ENCODE measurements around the gene RAE1. TPM values are rescaled to one million over a fixed set of nuclear protein-coding genes. Genes with fewer than 3 reads are reported as not detected.

RAE1 gene
- total and polyA plus RNA-seq, 2 of the 8 experiments (the other 6 are each of a cell fraction or from before 2014, with no cell fraction given), result 35.9 to 44.9 TPM

- TF ChIP-seq EGR1 (IDR thresholded peaks at IDR 0.05; ENCODE audit: borderline replicate concordance, low read depth, low read length) (no peak), CHD1 (IDR thresholded peaks at IDR 0.05; ENCODE audit: low read depth, low read length) (no peak), CHD2 (IDR thresholded peaks at IDR 0.05; ENCODE audit: low read length) (no peak), CEBPB (IDR thresholded peaks at IDR 0.05; ENCODE audit: low read depth, low read length) (no peak), YY1 (IDR thresholded peaks at IDR 0.05; ENCODE audit: low read depth, low read length) (0 out of 2 replicates have a peak, but pooled peaks have one; percentile 13), E2F6 (IDR thresholded peaks at IDR 0.05) (peak; percentile 77; the same call in 1 of the 2 replicates), PHF8 (conservative IDR thresholded peaks at IDR 0.05; ENCODE audit: low read depth, low read length) (no peak), BACH1 (IDR thresholded peaks at IDR 0.05; ENCODE audit: low read length) (no peak), JUN (IDR thresholded peaks at IDR 0.05; ENCODE audit: low read depth, low read length) (no peak), RBBP5 (IDR thresholded peaks at IDR 0.05; ENCODE audit: borderline replicate concordance, low read depth, low read length) (no peak), SAP30 (IDR thresholded peaks at IDR 0.05; ENCODE audit: insufficient read depth, insufficient replicate concordance, low read length) (no peak), SP1 (IDR thresholded peaks at IDR 0.05; ENCODE audit: low read depth, low read length) (no peak), HDAC6 (IDR thresholded peaks at IDR 0.05; ENCODE audit: low read depth, low read length) (no peak), MAX (IDR thresholded peaks at IDR 0.05) (0 out of 2 replicates have a peak, but pooled peaks have one; percentile 44), KDM4A (IDR thresholded peaks at IDR 0.05; ENCODE audit: low read depth, low read length, severe bottlenecking) (no peak), POLR2AphosphoS5 (IDR thresholded peaks at IDR 0.05; ENCODE audit: low read depth, low read length) (no peak), TBP (IDR thresholded peaks at IDR 0.05; ENCODE audit: low read depth, low read length) (no peak), SUZ12 (IDR thresholded peaks at IDR 0.05; ENCODE audit: low read length) (no peak), CTBP2 (IDR thresholded peaks at IDR 0.05; ENCODE audit: borderline replicate concordance, insufficient read depth, insufficient read length, low read length) (no peak), NANOG (IDR thresholded peaks at IDR 0.05; ENCODE audit: insufficient read depth, low read depth, low read length, poor library complexity, severe bottlenecking) (peak; percentile 27), POLR2A (IDR thresholded peaks at IDR 0.05; ENCODE audit: control extremely low read depth in 1 of 2, low read depth in 2 of 2, low read length in 2 of 2) (no peak)
Observed at GRCh38 chr20:57329608-57330221, 21.3 kb upstream of the RAE1 start, which contains the start of gene SPO11 (continued).

Measured in H1 (cell line).